Ishikawa (cell line): ENCODE data around the gene CELF2.

Source experiments
- CEBPB ChIP-seq: IDR thresholded peaks from 2 replicates; pipeline ENCODE4 v1.6.1; 2012
- CREB1 ChIP-seq: IDR thresholded peaks from 2 replicates; pipeline ENCODE4 v1.6.1; 2012; ENCODE audit warnings: low read depth
- EGR1 ChIP-seq: IDR thresholded peaks from 2 replicates; pipeline ENCODE4 v1.6.1; 2012
- EP300 ChIP-seq: IDR thresholded peaks from 2 replicates; pipeline ENCODE4 v1.6.1; 2012; ENCODE audit warnings: borderline replicate concordance
- FOXM1 ChIP-seq: IDR thresholded peaks from 2 replicates; pipeline ENCODE4 v1.6.1; 2012; ENCODE audit warnings: low read depth, borderline replicate concordance
- MAX ChIP-seq: IDR thresholded peaks from 2 replicates; pipeline ENCODE4 v1.6.1; 2012
- NFIC ChIP-seq: IDR thresholded peaks from 2 replicates; pipeline ENCODE4 v1.6.1; 2012
- RAD21 ChIP-seq: IDR thresholded peaks from 2 replicates; pipeline ENCODE4 v1.6.1; 2012; ENCODE audit warnings: low read depth
- REST ChIP-seq: IDR thresholded peaks from 2 replicates; pipeline ENCODE4 v1.6.1; 2012; ENCODE audit warnings: low read depth, mild to moderate bottlenecking
- TAF1 ChIP-seq: IDR thresholded peaks from 2 replicates; pipeline ENCODE4 v1.6.1; 2012; ENCODE audit warnings: low read depth, mild to moderate bottlenecking
- TCF12 ChIP-seq: IDR thresholded peaks from 2 replicates; pipeline ENCODE4 v1.6.1; 2012; ENCODE audit warnings: low read depth
- TEAD4 ChIP-seq: IDR thresholded peaks from 2 replicates; pipeline ENCODE4 v1.6.1; 2012
- USF1 ChIP-seq: IDR thresholded peaks from 2 replicates; pipeline ENCODE4 v1.6.1; 2012
- YY1 ChIP-seq: IDR thresholded peaks from 2 replicates; pipeline ENCODE4 v1.6.1; 2012; ENCODE audit warnings: low read depth
- ZBTB7A ChIP-seq: IDR thresholded peaks from 2 replicates; pipeline ENCODE4 v1.6.1; 2012; ENCODE audit warnings: low read depth

The CELF2 gene

GRCh38 chr10:11264296-11265048, 246.8 kb downstream of the CELF2 start:
- TF ChIP-seq FOXM1 (no peak), ZBTB7A (no peak), CREB1 (no peak), YY1 (no peak), CEBPB (no peak), MAX (no peak), TCF12 (no peak), NFIC (no peak)

GRCh38 chr10:11265484-11265883, 247.8 kb downstream of the CELF2 start:
- no peak for TF ChIP-seq TCF12

- TF ChIP-seq TCF12 = no peak
Observed at GRCh38 chr10:11266426-11266825, 248.8 kb downstream of the CELF2 start.

- TF ChIP-seq RAD21 (peak; percentile 83), EP300 (no peak)
Observed at GRCh38 chr10:11270135-11270857, 252.6 kb downstream of the CELF2 start.

- no peak for TF ChIP-seq USF1
Observed at GRCh38 chr10:11270858-11271179, 253.1 kb downstream of the CELF2 start.

- TF ChIP-seq REST (no peak), EGR1 (no peak), EP300 (no peak), TEAD4 (no peak), TCF12 (no peak), YY1 (no peak), MAX (no peak), TAF1 (no peak), CREB1 (no peak)
Observed at GRCh38 chr10:11272915-11273389, 255.3 kb downstream of the CELF2 start.

- TF ChIP-seq MAX = no peak
- no peak for TF ChIP-seq ZBTB7A
- no peak for TF ChIP-seq RAD21
- TF ChIP-seq NFIC = no peak
- no peak for TF ChIP-seq CEBPB
- TF ChIP-seq TCF12 = no peak
- TF ChIP-seq REST = no peak
- TF ChIP-seq USF1 = no peak
- no peak for TF ChIP-seq TEAD4
- no peak for TF ChIP-seq TAF1
- no peak for TF ChIP-seq FOXM1
- no peak for TF ChIP-seq CREB1
- no peak for TF ChIP-seq EP300
- no peak for TF ChIP-seq EGR1
- TF ChIP-seq YY1 = no peak
Observed at GRCh38 chr10:11274452-11274851, 256.8 kb downstream of the CELF2 start.
